ENCODE results near the gene GADD45A. TPM values are rescaled to one million over a fixed set of nuclear protein-coding genes. Genes with fewer than 3 reads are reported as not detected.

The GADD45A gene
- total and polyA plus RNA-seq, 9 of the 15 experiments (the other 6 are each of a cell fraction or from before 2014, with no cell fraction given) = 21.3 to 156 (median 62.1) TPM

DNA sequence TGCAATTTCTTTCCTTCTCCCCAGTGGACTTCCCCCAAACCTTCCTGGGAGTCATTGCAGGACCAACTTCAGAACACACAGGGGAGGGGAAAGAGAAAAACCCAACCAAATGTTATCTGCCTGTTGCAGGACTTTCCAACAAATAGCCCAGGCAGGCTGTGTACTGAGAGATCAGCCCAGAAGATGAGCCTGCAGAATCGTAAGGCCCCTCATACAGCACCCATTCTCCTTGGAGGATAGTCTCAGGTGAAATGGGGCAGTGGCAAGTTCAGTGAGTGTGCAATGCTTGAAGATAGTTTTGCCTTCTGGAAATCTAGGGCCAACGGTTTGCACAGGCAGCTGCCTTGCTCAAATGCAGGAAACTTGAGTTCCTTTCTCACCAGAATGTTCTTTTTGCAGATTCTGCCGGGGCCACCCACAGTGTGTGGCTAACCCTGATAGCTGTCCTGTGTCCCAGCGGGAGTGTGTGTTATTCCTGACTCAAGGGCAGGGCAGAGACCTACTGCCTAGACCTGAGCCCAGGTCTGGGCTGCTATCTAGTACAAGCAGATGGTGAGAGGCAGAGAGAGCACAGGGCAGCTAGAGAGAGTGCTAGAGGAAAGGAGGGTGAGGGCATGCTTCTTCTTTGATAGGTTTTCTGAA, 48.8 kb downstream of the GADD45A start (continued):
- TF ChIP-seq, protein P1, sequence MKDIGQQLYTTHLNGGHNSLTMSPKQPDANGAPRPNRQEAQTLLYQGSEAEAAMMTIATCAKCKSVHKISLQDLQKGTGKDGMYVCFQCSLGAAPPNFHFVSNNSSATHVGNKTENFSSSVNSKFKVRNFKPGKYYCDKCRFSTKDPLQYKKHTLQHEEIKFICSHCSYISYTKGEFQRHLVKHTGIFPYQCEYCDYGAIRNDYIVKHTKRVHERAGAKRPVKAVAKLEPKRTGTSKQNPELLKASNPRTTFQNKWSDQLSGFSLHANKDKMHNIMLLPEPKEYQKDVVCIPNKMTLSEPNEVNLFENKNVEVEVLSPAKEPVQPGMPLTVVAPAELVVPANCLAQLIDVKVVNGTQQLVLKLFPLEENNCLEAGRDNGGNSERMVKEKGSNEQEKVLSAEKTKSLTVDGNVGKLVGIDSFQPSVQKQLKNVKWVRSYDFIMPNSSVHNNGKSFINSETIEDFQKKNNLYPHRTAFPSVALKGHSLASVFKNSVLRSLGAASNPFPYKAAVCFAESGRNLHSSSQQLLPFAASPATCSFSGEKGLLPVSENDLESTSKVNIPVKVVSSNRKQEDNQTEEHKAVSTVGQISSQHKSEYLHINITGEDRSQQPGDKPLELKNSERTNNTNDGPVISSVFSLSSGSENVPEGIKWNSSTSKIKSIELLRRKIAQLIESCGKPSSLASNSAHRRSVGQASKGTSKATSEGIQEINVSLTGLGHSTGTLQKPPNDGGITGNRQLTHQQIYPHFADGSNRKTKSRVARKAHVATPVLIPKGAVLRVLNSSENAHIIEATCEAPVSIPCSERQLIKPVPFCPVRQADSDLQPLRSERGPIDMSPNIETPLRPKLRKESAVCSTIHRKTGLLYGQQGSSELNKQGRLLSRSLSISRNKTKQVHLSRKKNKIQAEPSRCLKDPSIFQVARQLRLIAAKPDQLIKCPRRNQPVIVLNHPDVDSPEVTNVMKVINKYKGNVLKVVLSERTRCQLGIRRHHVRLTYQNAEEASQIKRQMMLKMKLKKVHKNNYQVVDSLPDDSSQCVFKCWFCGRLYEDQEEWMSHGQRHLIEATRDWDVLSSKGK (CRISPR knock-in tag; IDR thresholded peaks at IDR 0.05) = no peak
- TF ChIP-seq FOXM1 (IDR thresholded peaks at IDR 0.05; ENCODE audit: low read depth) (peak; percentile 83), FOXM1 (CRISPR knock-in tag; IDR thresholded peaks at IDR 0.05; ENCODE audit: low read depth) (no peak), CEBPB (tag; IDR thresholded peaks at IDR 0.05) (no peak), MIER1 (IDR thresholded peaks at IDR 0.05; ENCODE audit: low read depth) (0 out of 2 replicates have a peak, but pooled peaks have one; percentile 16), ZNF444 (CRISPR knock-in tag; IDR thresholded peaks at IDR 0.05) (no peak), RAD21 (CRISPR knock-in tag; conservative IDR thresholded peaks at IDR 0.05 in 1 of 2, IDR thresholded peaks at IDR 0.05 in 1 of 2) (peak in 1 of 2 experiments; percentile 8; a peak in 1 of 4 replicates), NFIC (IDR thresholded peaks at IDR 0.05) (peak; percentile 87), DMBX1 (CRISPR knock-in tag; IDR thresholded peaks at IDR 0.05; ENCODE audit: borderline replicate concordance) (peak; percentile 66), ZKSCAN3 (CRISPR knock-in tag; IDR thresholded peaks at IDR 0.05) (no peak), ZNF217 (CRISPR knock-in tag; IDR thresholded peaks at IDR 0.05) (no peak), ZFP36 (IDR thresholded peaks at IDR 0.05; ENCODE audit: low read depth, low read length, partially characterized antibody) (peak; percentile 96), CBFA2T2 (conservative IDR thresholded peaks at IDR 0.05) (peak; percentile 95), HMG20B (CRISPR knock-in tag; IDR thresholded peaks at IDR 0.05) (no peak), JUN (IDR thresholded peaks at IDR 0.05; ENCODE audit: borderline replicate concordance, low read depth, low read length) (no peak), JUN (CRISPR knock-in tag; IDR thresholded peaks at IDR 0.05; ENCODE audit: borderline replicate concordance) (no peak), ZNF311 (CRISPR knock-in tag; IDR thresholded peaks at IDR 0.05) (0 out of 2 replicates have a peak, but pooled peaks have one; percentile 17), THRAP3 (IDR thresholded peaks at IDR 0.05; ENCODE audit: borderline replicate concordance) (no peak), TGIF2 (CRISPR knock-in tag; IDR thresholded peaks at IDR 0.05) (no peak), ZNF3 (CRISPR knock-in tag; IDR thresholded peaks at IDR 0.05) (no peak), ZNF224 (CRISPR knock-in tag; IDR thresholded peaks at IDR 0.05) (no peak), ZNF780A (CRISPR knock-in tag; IDR thresholded peaks at IDR 0.05) (no peak)
- TF ChIP-seq, protein P2, sequence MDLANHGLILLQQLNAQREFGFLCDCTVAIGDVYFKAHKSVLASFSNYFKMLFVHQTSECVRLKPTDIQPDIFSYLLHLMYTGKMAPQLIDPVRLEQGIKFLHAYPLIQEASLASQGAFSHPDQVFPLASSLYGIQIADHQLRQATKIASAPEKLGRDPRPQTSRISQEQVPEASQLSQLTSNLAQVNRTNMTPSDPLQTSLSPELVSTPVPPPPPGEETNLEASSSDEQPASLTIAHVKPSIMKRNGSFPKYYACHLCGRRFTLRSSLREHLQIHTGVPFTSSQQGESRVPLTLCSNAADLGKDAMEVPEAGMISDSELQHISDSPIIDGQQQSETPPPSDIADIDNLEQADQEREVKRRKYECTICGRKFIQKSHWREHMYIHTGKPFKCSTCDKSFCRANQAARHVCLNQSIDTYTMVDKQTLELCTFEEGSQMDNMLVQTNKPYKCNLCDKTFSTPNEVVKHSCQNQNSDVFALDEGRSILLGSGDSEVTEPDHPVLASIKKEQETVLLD (IDR thresholded peaks at IDR 0.05) = peak; percentile 80; the same call in 1 of the 2 replicates
- TF ChIP-seq, protein P3, sequence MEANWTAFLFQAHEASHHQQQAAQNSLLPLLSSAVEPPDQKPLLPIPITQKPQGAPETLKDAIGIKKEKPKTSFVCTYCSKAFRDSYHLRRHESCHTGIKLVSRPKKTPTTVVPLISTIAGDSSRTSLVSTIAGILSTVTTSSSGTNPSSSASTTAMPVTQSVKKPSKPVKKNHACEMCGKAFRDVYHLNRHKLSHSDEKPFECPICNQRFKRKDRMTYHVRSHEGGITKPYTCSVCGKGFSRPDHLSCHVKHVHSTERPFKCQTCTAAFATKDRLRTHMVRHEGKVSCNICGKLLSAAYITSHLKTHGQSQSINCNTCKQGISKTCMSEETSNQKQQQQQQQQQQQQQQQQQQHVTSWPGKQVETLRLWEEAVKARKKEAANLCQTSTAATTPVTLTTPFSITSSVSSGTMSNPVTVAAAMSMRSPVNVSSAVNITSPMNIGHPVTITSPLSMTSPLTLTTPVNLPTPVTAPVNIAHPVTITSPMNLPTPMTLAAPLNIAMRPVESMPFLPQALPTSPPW (CRISPR knock-in tag; IDR thresholded peaks at IDR 0.05) = peak; percentile 79
